Keratinocyte (primary cell): Measurements from ENCODE around the gene GHRHR. TPM values are rescaled to one million over a fixed set of nuclear protein-coding genes. Genes with fewer than 3 reads are reported as not detected.

Experiments used
- DNase-seq: peaks from one replicate; pipeline ENCODE4 v3.0.0-alpha.2; 2011; ENCODE audit warnings: low read depth, missing footprints, low spot score
- FAIRE-seq: peaks from 2 replicates; lab custom pipeline; 2011; peaks lifted over from hg19 to GRCh38; lab: Jason Lieb, UNC
- H2AFZ ChIP-seq: 2 replicates; pipeline ENCODE4 v1.6.0; 2012; ENCODE audit warnings: low read length, control low read depth, inconsistent platforms; ENCODE audit not compliant: control insufficient read depth
- H3K27ac ChIP-seq: 2 replicates; pipeline ENCODE4 v1.5.1; 2011; ENCODE audit warnings: low read length; ENCODE audit not compliant: control insufficient read depth, insufficient read depth
- H3K27me3 ChIP-seq: 3 replicates; pipeline ENCODE4 v1.6.0; 2011; ENCODE audit warnings: low read length; ENCODE audit not compliant: control insufficient read depth, insufficient read depth; ENCODE audit errors: extremely low read depth
- H3K36me3 ChIP-seq, 2 experiments: 2 replicates in 1 of 2; 3 replicates in 1 of 2; pipeline ENCODE4 v1.5.1; 2011; ENCODE audit warnings: low read length in 2 of 2, mild to moderate bottlenecking in 1 of 2; ENCODE audit not compliant: control insufficient read depth in 2 of 2, insufficient read depth in 2 of 2; ENCODE audit errors: extremely low read depth in 1 of 2
- H3K4me1 ChIP-seq: 3 replicates; pipeline ENCODE4 v1.5.1; 2011; ENCODE audit warnings: low read length; ENCODE audit not compliant: control insufficient read depth, insufficient read depth; ENCODE audit errors: extremely low read depth
- H3K4me2 ChIP-seq: 3 replicates; pipeline ENCODE4 v1.6.0; 2011; ENCODE audit warnings: low read depth, low read length; ENCODE audit not compliant: control insufficient read depth, insufficient read depth; ENCODE audit errors: extremely low read depth
- H3K4me3 ChIP-seq, 3 experiments: fragments of 200-600 bp in 1 of 3; sonication (generic) in 1 of 3; 2 replicates in 2 of 3; 3 replicates in 1 of 3; pipeline ENCODE4 v1.5.1; 2011 to 2016; ENCODE audit warnings: low read length in 3 of 3, mild to moderate bottlenecking in 3 of 3, control low read depth in 2 of 3, inconsistent platforms in 1 of 3, low read depth in 1 of 3, mixed read lengths in 1 of 3, mixed run types in 1 of 3, moderate library complexity in 1 of 3; ENCODE audit not compliant: control insufficient read depth in 2 of 3, insufficient read depth in 2 of 3; ENCODE audit errors: extremely low read depth in 1 of 3
- H3K79me2 ChIP-seq: 2 replicates; pipeline ENCODE4 v1.6.0; 2012; ENCODE audit warnings: low read length; ENCODE audit not compliant: control insufficient read depth, insufficient read depth
- H3K9ac ChIP-seq: 3 replicates; pipeline ENCODE4 v1.6.0; 2011; ENCODE audit warnings: low read length; ENCODE audit not compliant: control insufficient read depth, insufficient read depth; ENCODE audit errors: extremely low read depth
- H3K9me1 ChIP-seq: 3 replicates; pipeline ENCODE4 v1.6.0; 2011; ENCODE audit warnings: low read length; ENCODE audit not compliant: control insufficient read depth, insufficient read depth; ENCODE audit errors: extremely low read depth
- H3K9me3 ChIP-seq: 2 replicates; pipeline ENCODE4 v1.5.1; 2012; ENCODE audit warnings: low read depth, low read length; ENCODE audit not compliant: control insufficient read depth
- H4K20me1 ChIP-seq: 3 replicates; pipeline ENCODE4 v1.6.0; 2011; ENCODE audit warnings: low read length; ENCODE audit not compliant: control insufficient read depth, insufficient read depth; ENCODE audit errors: extremely low read depth
- EZH2 ChIP-seq: IDR thresholded peaks from one replicate; pipeline ENCODE4 v1.6.1; 2012; ENCODE audit warnings: inconsistent platforms, mild to moderate bottlenecking, low read length, moderate library complexity
- dilution Hi-C: fragments of 300-500 bp; cut with MboI; formaldehyde crosslinking; loops from one replicate; pipeline ENCODE4 v1.7.0; 2020; ENCODE audit warnings: low sequenced_read_pairs; ENCODE audit not compliant: extremely low pct_ligation_motif_present
- polyA plus RNA-seq, 5 experiments: library from polyadenylated mRNA; depleted of rRNA in 3 of 5; stranded (reverse) in 3 of 5; stranded (forward) in 1 of 5; unstranded in 1 of 5; fragments of >200 nt; gene quantifications; 1 replicate in 1 of 5; 2 replicates in 3 of 5; 3 replicates in 1 of 5; pipeline versions ENCODE4 v1.2.1 to v1.2.3, GENCODE V29; 2011 to 2012; ENCODE audit warnings: missing spikeins in 2 of 5, low read depth in 1 of 5, low replicate concordance in 1 of 5
- TF ChIP-seq, protein P1 (sequence below), 3 experiments: IDR thresholded peaks in 1 of 3; conservative IDR thresholded peaks in 1 of 3; optimal IDR thresholded peaks in 1 of 3; 2 replicates in 2 of 3; 3 replicates in 1 of 3; pipeline versions ENCODE3 to v1.5.1; 2011; ENCODE audit warnings: low read length in 3 of 3, mild to moderate bottlenecking in 3 of 3, moderate library complexity in 2 of 3, control low read depth in 1 of 3, inconsistent platforms in 1 of 3; ENCODE audit not compliant: insufficient read depth in 2 of 3; ENCODE audit errors: extremely low read depth in 1 of 3

The GHRHR gene
- polyA plus RNA-seq, 1 donor (not counting 4 experiments of a cell fraction or from before 2014, with no cell fraction given) = not detected

DNA sequence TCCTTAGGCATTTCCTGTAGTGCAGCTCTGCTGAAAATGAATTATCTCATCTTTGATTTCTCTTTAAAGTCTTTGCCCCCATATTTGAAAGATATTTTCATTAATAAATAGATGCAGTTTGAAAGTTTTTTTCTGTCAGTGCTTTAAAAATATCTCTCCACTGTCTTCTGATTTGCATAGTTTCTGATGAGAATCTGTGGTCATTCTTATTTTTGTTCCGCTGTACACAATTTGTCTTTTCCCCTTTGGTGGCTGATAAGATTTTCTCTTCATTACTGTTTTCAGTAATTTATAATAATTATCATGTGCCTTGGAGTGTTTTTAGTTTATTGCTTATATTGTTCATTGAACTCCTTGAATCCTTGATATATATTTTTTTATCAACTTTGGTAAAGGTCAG, 7.0 kb upstream of the GHRHR start:
- H3K27me3 ChIP-seq = no peaks in the 10 kb centered on the region
- no peak overlapping the region for H3K4me2 ChIP-seq
- TF ChIP-seq EZH2 = no peak
- TF ChIP-seq, protein P1, sequence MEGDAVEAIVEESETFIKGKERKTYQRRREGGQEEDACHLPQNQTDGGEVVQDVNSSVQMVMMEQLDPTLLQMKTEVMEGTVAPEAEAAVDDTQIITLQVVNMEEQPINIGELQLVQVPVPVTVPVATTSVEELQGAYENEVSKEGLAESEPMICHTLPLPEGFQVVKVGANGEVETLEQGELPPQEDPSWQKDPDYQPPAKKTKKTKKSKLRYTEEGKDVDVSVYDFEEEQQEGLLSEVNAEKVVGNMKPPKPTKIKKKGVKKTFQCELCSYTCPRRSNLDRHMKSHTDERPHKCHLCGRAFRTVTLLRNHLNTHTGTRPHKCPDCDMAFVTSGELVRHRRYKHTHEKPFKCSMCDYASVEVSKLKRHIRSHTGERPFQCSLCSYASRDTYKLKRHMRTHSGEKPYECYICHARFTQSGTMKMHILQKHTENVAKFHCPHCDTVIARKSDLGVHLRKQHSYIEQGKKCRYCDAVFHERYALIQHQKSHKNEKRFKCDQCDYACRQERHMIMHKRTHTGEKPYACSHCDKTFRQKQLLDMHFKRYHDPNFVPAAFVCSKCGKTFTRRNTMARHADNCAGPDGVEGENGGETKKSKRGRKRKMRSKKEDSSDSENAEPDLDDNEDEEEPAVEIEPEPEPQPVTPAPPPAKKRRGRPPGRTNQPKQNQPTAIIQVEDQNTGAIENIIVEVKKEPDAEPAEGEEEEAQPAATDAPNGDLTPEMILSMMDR (optimal IDR thresholded peaks at IDR 0.05 in 1 of 3, IDR thresholded peaks at IDR 0.05 in 1 of 3, conservative IDR thresholded peaks at IDR 0.05 in 1 of 3; ENCODE audit: extremely low read depth in 1 of 3, insufficient read depth in 2 of 3, low read length in 3 of 3) = no peak
- H3K27ac ChIP-seq = no peak overlapping the region
- no peaks in the 10 kb centered on the region for H3K36me3 ChIP-seq
- DNase-seq = no peak
- H3K4me3 ChIP-seq = no peak overlapping the region
- dilution Hi-C loops = no loop called here
- no peaks in the 10 kb centered on the region for H3K4me1 ChIP-seq
- FAIRE-seq = no peak
- no peaks in the 10 kb centered on the region for H3K79me2 ChIP-seq
- no peaks in the 10 kb centered on the region for H3K9me3 ChIP-seq
- no peaks in the 10 kb centered on the region for H4K20me1 ChIP-seq
- H3K9me1 ChIP-seq = no peaks in the 10 kb centered on the region
- H2AFZ ChIP-seq = no peak overlapping the region
- no peak overlapping the region for H3K9ac ChIP-seq

DNA sequence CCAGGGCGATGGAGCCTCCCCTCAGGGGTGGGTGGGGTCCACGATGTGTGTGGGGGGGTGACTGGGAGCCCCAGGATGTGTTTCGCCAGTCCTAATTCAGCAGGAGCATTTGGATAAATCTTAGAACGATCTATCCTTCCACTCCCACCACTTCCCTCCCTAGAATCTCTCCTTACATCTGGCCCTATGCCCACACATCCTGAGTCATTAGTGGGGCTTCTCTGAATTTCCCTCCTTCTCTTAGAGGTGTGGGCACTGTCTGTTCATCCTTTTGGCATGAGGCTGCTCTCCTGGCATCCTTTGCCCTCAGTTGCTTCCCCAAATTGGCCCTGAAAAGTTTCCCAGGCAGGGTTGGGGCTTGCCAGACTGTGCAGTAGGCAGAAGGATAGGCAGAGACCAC, 1.6 kb downstream of the GHRHR start:
- Histone ChIP-seq H3K4me3 (no peak overlapping the region), H3K9me3 (no peaks in the 10 kb centered on the region), H3K4me2 (no peak overlapping the region), H3K27ac (no peak overlapping the region), H3K9ac (no peak overlapping the region), H2AFZ (no peak overlapping the region), H3K36me3 (no peaks in the 10 kb centered on the region), H3K79me2 (no peaks in the 10 kb centered on the region), H3K27me3 (peaks cover 9% of the 10 kb centered on the region), H3K4me1 (no peaks in the 10 kb centered on the region), H3K9me1 (no peaks in the 10 kb centered on the region), H4K20me1 (no peaks in the 10 kb centered on the region)
- FAIRE-seq = no peak
- dilution Hi-C loops = no loop called here
- TF ChIP-seq, protein P1 (optimal IDR thresholded peaks at IDR 0.05 in 1 of 3, IDR thresholded peaks at IDR 0.05 in 1 of 3, conservative IDR thresholded peaks at IDR 0.05 in 1 of 3; ENCODE audit: extremely low read depth in 1 of 3, insufficient read depth in 2 of 3, low read length in 3 of 3) = no peak
- TF ChIP-seq EZH2 = no peak
- DNase-seq = no peak
